SK-N-SH (cell line): ENCODE results near the gene GTPBP10.

ENCODE experiments used
- JUND ChIP-seq: IDR thresholded peaks from 2 replicates; pipeline ENCODE4 v1.4.0; 2012
- TF ChIP-seq, protein P1 (sequence below): fragments of 200-600 bp; sonication (generic); IDR thresholded peaks from 2 replicates; pipeline ENCODE4 v1.6.1; 2017; ENCODE audit warnings: antibody characterized with exemption, mild to moderate bottlenecking, moderate library complexity

DNA sequence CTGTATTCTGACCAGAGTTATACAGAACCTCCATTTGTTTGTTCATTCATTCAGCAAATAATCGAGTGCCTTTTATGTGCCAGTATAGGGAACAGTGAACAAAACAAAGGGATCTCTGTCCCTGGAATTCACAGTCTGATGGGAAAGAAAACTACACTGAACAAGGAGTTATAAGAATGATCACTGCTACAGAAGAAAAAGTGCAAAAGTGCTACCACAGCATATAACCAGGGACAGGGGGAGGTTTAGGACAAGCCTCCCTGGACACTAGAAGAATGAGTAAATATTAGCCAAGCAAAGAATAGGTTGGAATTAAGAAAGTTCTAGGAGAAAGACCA lies 60.9 kb downstream of the GTPBP10 start:
- TF ChIP-seq, protein P1, sequence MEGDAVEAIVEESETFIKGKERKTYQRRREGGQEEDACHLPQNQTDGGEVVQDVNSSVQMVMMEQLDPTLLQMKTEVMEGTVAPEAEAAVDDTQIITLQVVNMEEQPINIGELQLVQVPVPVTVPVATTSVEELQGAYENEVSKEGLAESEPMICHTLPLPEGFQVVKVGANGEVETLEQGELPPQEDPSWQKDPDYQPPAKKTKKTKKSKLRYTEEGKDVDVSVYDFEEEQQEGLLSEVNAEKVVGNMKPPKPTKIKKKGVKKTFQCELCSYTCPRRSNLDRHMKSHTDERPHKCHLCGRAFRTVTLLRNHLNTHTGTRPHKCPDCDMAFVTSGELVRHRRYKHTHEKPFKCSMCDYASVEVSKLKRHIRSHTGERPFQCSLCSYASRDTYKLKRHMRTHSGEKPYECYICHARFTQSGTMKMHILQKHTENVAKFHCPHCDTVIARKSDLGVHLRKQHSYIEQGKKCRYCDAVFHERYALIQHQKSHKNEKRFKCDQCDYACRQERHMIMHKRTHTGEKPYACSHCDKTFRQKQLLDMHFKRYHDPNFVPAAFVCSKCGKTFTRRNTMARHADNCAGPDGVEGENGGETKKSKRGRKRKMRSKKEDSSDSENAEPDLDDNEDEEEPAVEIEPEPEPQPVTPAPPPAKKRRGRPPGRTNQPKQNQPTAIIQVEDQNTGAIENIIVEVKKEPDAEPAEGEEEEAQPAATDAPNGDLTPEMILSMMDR = no peak
- no peak for TF ChIP-seq JUND
